Cerebellar nuclear complex (tissue), 1 donor: Measurements from ENCODE around the gene ASTL.

Experiments
- DNase-seq, 2 experiments: peaks; one replicate each; lab custom pipeline; 2025; lab: John Stamatoyannopoulos, UW

ASTL gene

GRCh38 chr2:96112501-96113366 is 25.6 kb downstream of the ASTL start:
- no peak for DNase-seq

- DNase-seq, result no peak
Measured at GRCh38 chr2:96111823-96112500, 26.3 kb downstream of the ASTL start.

- no peak for DNase-seq
Measured at GRCh38 chr2:96111257-96111640, 27.1 kb downstream of the ASTL start.

GRCh38 chr2:96110621-96111256 is 27.6 kb downstream of the ASTL start:
- no peak for DNase-seq

- no peak for DNase-seq
Measured at GRCh38 chr2:96109931-96110511, 28.3 kb downstream of the ASTL start.

GRCh38 chr2:96109361-96109680 is 29.0 kb downstream of the ASTL start:
- no peak for DNase-seq

GRCh38 chr2:96108541-96109360 is 29.6 kb downstream of the ASTL start:
- DNase-seq, result no peak

GRCh38 chr2:96108151-96108540 is 30.2 kb downstream of the ASTL start:
- DNase-seq, result no peak

- no peak for DNase-seq
Measured at GRCh38 chr2:96107708-96108065, 30.6 kb downstream of the ASTL start.

GRCh38 chr2:96106991-96107707 is 31.2 kb downstream of the ASTL start:
- DNase-seq, result no peak

- DNase-seq, result no peak
Measured at GRCh38 chr2:96105994-96106715, 32.1 kb downstream of the ASTL start.

- no peak for DNase-seq
Measured at GRCh38 chr2:96105152-96105915, 33.0 kb downstream of the ASTL start.

GRCh38 chr2:96104487-96104861 is 33.8 kb downstream of the ASTL start:
- no peak for DNase-seq

GRCh38 chr2:96103761-96104486 is 34.4 kb downstream of the ASTL start:
- DNase-seq, result no peak

- no peak for DNase-seq
Measured at GRCh38 chr2:96103187-96103601, 35.1 kb downstream of the ASTL start.

GRCh38 chr2:96102596-96103186 is 35.6 kb downstream of the ASTL start:
- no peak for DNase-seq

- DNase-seq, result no peak
Measured at GRCh38 chr2:96100893-96101304, 37.4 kb downstream of the ASTL start.

GRCh38 chr2:96099861-96100798 is 38.2 kb downstream of the ASTL start:
- DNase-seq, result no peak
